Kasumi-1 (cell line): ENCODE data around the gene GADD45G.

ENCODE experiments used
- DNase-seq, 2 experiments: peaks; one replicate each; lab custom pipeline; 2025; lab: John Stamatoyannopoulos, UW

Gene GADD45G

GRCh38 chr9:89592963-89593726, 11.7 kb upstream of the GADD45G start:
- no peak for DNase-seq

GRCh38 chr9:89593727-89594427, 10.9 kb upstream of the GADD45G start:
- DNase-seq: peak; percentile 55 to 71

GRCh38 chr9:89594811-89595550, 9.8 kb upstream of the GADD45G start:
- no peak for DNase-seq

GRCh38 chr9:89595646-89596045, 9.2 kb upstream of the GADD45G start:
- DNase-seq: no peak

GRCh38 chr9:89596937-89597555, 7.8 kb upstream of the GADD45G start:
- DNase-seq: no peak

GRCh38 chr9:89597711-89598362, 7.0 kb upstream of the GADD45G start:
- peak; percentile 55 to 78 for DNase-seq

- DNase-seq: no peak
Observed at GRCh38 chr9:89598363-89598713, 6.5 kb upstream of the GADD45G start.

GRCh38 chr9:89598926-89599325, 5.9 kb upstream of the GADD45G start:
- DNase-seq: no peak

- no peak for DNase-seq
Observed at GRCh38 chr9:89600831-89601230, 4.0 kb upstream of the GADD45G start.

- no peak for DNase-seq
Observed at GRCh38 chr9:89601306-89601705, 3.5 kb upstream of the GADD45G start.

GRCh38 chr9:89601856-89602562, 2.8 kb upstream of the GADD45G start:
- DNase-seq: no peak

- DNase-seq: peak; percentile 67 to 79
Observed at GRCh38 chr9:89602978-89603766, 1.6 kb upstream of the GADD45G start.

- DNase-seq: peak; percentile 9 to 10
Observed at GRCh38 chr9:89603767-89604665, 796 bp upstream of the GADD45G start.

GRCh38 chr9:89605465-89606048, 745 bp downstream of the GADD45G start:
- peak in 1 of 2 experiments; percentile 16 for DNase-seq

- peak; percentile 15 to 34 for DNase-seq
Observed at GRCh38 chr9:89606049-89606623, 1.3 kb downstream of the GADD45G start.

GRCh38 chr9:89606624-89607311, 2.0 kb downstream of the GADD45G start:
- DNase-seq: peak in 1 of 2 experiments; percentile 34

- no peak for DNase-seq
Observed at GRCh38 chr9:89608641-89609335, 4.0 kb downstream of the GADD45G start.
